ENCODE results near the gene RASSF8. TPM values are rescaled to one million over a fixed set of nuclear protein-coding genes. Genes with fewer than 3 reads are reported as not detected.

Gene RASSF8
- total RNA-seq, 1 donor from 2014 or later: 45.3 TPM

- peak; percentile 65 for DNase-seq
Measured at GRCh38 chr12:26126340-26127284, 168.1 kb downstream of the RASSF8 start.

- no peak for DNase-seq
Measured at GRCh38 chr12:26127404-26127803, 168.9 kb downstream of the RASSF8 start.

GRCh38 chr12:26128168-26128567 is 169.7 kb downstream of the RASSF8 start:
- DNase-seq: no peak

Other genes with a start within 250 kb of the RASSF8 start
- 6.2 TPM for gene BHLHE41, start 166.4 kb downstream of the RASSF8 start, total RNA-seq
- 30.6 TPM for gene SSPN, start 236.9 kb downstream of the RASSF8 start, total RNA-seq